B cell (primary cell): Measurements from ENCODE around the gene FXR2. TPM values are rescaled to one million over a fixed set of nuclear protein-coding genes. Genes with fewer than 3 reads are reported as not detected.

Experiments
- ATAC-seq: fragments of 200-7000 bp; cut with Tn5 transposase; one replicate; pipeline ENCODE4 v1.10.0; 2021; ENCODE audit warnings: low read depth, mild to moderate bottlenecking, moderate number of reproducible peaks, moderate library complexity
- CTCF ChIA-PET: fragments of 350-600 bp; sonication (Branson Sonifier 250); formaldehyde crosslinking; loops from one replicate; lab custom pipeline; 2021; ENCODE audit warnings: antibody characterized with exemption, inconsistent platforms; lab: Charles Lee
- POLR2A ChIA-PET: fragments of 350-600 bp; sonication (Branson Sonifier 250); formaldehyde crosslinking; loops from one replicate; lab custom pipeline; 2021; ENCODE audit warnings: antibody characterized with exemption; lab: Charles Lee
- DNase-seq: peaks from one replicate; pipeline ENCODE4 v3.0.0; 2013
- H2AFZ ChIP-seq: 2 replicates; pipeline ENCODE4 v1.6.1; 2012; ENCODE audit warnings: mild to moderate bottlenecking, low read depth, low read length; ENCODE audit not compliant: insufficient read depth, poor library complexity, severe bottlenecking
- H3K27ac ChIP-seq, 2 donors: 1 replicate in 1 of 2; 2 replicates in 1 of 2; pipeline ENCODE4 v1.5.1; 2012 to 2013; ENCODE audit warnings: low read length in 2 of 2, mild to moderate bottlenecking in 2 of 2, moderate library complexity in 1 of 2
- H3K27me3 ChIP-seq, 4 experiments: fragments of 200-600 bp in 1 of 4; sonication (generic) in 1 of 4; replicated peaks in 1 of 4; 1 replicate in 2 of 4; 2 replicates in 2 of 4; pipeline versions ENCODE4 v1.6.1 to v1.7.0; 2013 to 2016; ENCODE audit warnings: low read length in 3 of 4, mild to moderate bottlenecking in 2 of 4, mixed read lengths in 1 of 4, moderate library complexity in 1 of 4; ENCODE audit not compliant: insufficient read depth in 4 of 4, control insufficient read depth in 3 of 4; ENCODE audit errors: control extremely low read depth in 1 of 4
- H3K36me3 ChIP-seq, 2 experiments: replicated peaks in 1 of 2; 1 replicate in 1 of 2; 2 replicates in 1 of 2; pipeline versions ENCODE4 v1.6.1 to v1.7.1; 2013; ENCODE audit warnings: low read length in 1 of 2; ENCODE audit not compliant: insufficient read depth in 2 of 2, control insufficient read depth in 1 of 2; ENCODE audit errors: control extremely low read depth in 1 of 2, extremely low read depth in 1 of 2
- H3K4me1 ChIP-seq, 2 donors: fragments of 200-600 bp in 1 of 2; sonication (generic) in 1 of 2; 1 replicate in 1 of 2; 2 replicates in 1 of 2; pipeline versions ENCODE4 v1.5.1 to v1.6.1; 2013 to 2017; ENCODE audit warnings: low read length in 2 of 2; ENCODE audit not compliant: control insufficient read depth in 2 of 2, insufficient read depth in 2 of 2
- H3K4me2 ChIP-seq: replicated peaks from 2 replicates; pipeline ENCODE3; 2012; ENCODE audit warnings: mild to moderate bottlenecking, low read depth, low read length; ENCODE audit not compliant: poor library complexity, severe bottlenecking
- H3K4me3 ChIP-seq, 5 experiments: fragments of 200-600 bp in 1 of 5; sonication (generic) in 1 of 5; 1 replicate in 3 of 5; 2 replicates in 2 of 5; pipeline versions ENCODE4 v1.5.1 to v1.7.0; 2011 to 2016; ENCODE audit warnings: low read length in 4 of 5, mild to moderate bottlenecking in 4 of 5, low read depth in 2 of 5, control low read depth in 1 of 5, moderate library complexity in 1 of 5; ENCODE audit not compliant: insufficient read depth in 1 of 5; ENCODE audit errors: control extremely low read depth in 1 of 5, extremely low read depth in 1 of 5
- H3K79me2 ChIP-seq: fragments of 200-600 bp; sonication (generic); one replicate; pipeline ENCODE4 v1.6.0; 2016; ENCODE audit warnings: low read length; ENCODE audit not compliant: control insufficient read depth, insufficient read depth
- H3K9ac ChIP-seq: fragments of 200-600 bp; sonication (generic); 2 replicates; pipeline ENCODE4 v1.6.1; 2017; ENCODE audit warnings: mild to moderate bottlenecking, low read length, moderate library complexity
- H3K9me3 ChIP-seq, 3 donors: one replicate each; pipeline versions ENCODE4 v1.6.1 to v1.7.1; 2013; ENCODE audit warnings: low read length in 2 of 3; ENCODE audit not compliant: control insufficient read depth in 2 of 3, insufficient read depth in 1 of 3; ENCODE audit errors: control extremely low read depth in 1 of 3
- H4K20me1 ChIP-seq: 2 replicates; pipeline ENCODE4 v1.6.0; 2012; ENCODE audit warnings: mild to moderate bottlenecking, low read length; ENCODE audit not compliant: insufficient read depth, control insufficient read depth, poor library complexity, severe bottlenecking
- H3K27ac Mint-ChIP-seq: one replicate; pipeline ENCODE4 v1.8.0; 2021; ENCODE audit warnings: mixed read lengths
- H3K27me3 Mint-ChIP-seq: one replicate; pipeline ENCODE4 v1.8.0; 2021; ENCODE audit warnings: mixed read lengths
- H3K4me1 Mint-ChIP-seq: one replicate; pipeline ENCODE4 v1.8.0; 2021; ENCODE audit warnings: mixed read lengths
- H3K4me3 Mint-ChIP-seq: one replicate; pipeline ENCODE4 v1.8.0; 2021; ENCODE audit warnings: mixed read lengths
- H3K9me3 Mint-ChIP-seq: one replicate; pipeline ENCODE4 v1.8.0; 2022; ENCODE audit warnings: mixed read lengths; ENCODE audit not compliant: insufficient read depth
- EZH2 ChIP-seq: IDR thresholded peaks from 2 replicates; pipeline ENCODE4 v1.6.1; 2012; ENCODE audit warnings: borderline replicate concordance, low read depth, mild to moderate bottlenecking, moderate library complexity, low read length; ENCODE audit not compliant: insufficient read depth, poor library complexity, severe bottlenecking
- WGBS: methylation state at CpG from one replicate; pipeline ENCODE4 v1.1.5; 2013; ENCODE audit warnings: missing lambda C conversion rate; ENCODE audit not compliant: insufficient coverage; 5-methylcytosine and 5-hydroxymethylcytosine counted together
- intact Hi-C: fragments of 100-400 bp; cut with micrococcal nuclease; formaldehyde crosslinking; loops from one replicate; pipeline ENCODE4 v1.10.0; 2022
- polyA plus RNA-seq: library from polyadenylated mRNA; depleted of rRNA; stranded (reverse); fragments of >200 nt; gene quantifications from 2 replicates; pipeline ENCODE4 v1.2.3, GENCODE V29; 2012
- total RNA-seq, 2 donors: library from RNA; stranded (reverse); fragments of 120-200 nt in 1 of 2; gene quantifications; 1 replicate in 1 of 2; 2 replicates in 1 of 2; pipeline versions ENCODE4 v1.2.3 to v1.2.4, GENCODE V29; 2013 to 2022
- TF ChIP-seq, protein P1 (sequence below): fragments of 200-600 bp; IDR thresholded peaks from one replicate; pipeline ENCODE4 v1.8.0; 2022; ENCODE audit warnings: antibody characterized with exemption, mild to moderate bottlenecking

The FXR2 gene
- total and polyA plus RNA-seq, 2 donors (not counting 1 experiment from before 2014, with no cell fraction given): 37.2 to 45.8 TPM

DNA sequence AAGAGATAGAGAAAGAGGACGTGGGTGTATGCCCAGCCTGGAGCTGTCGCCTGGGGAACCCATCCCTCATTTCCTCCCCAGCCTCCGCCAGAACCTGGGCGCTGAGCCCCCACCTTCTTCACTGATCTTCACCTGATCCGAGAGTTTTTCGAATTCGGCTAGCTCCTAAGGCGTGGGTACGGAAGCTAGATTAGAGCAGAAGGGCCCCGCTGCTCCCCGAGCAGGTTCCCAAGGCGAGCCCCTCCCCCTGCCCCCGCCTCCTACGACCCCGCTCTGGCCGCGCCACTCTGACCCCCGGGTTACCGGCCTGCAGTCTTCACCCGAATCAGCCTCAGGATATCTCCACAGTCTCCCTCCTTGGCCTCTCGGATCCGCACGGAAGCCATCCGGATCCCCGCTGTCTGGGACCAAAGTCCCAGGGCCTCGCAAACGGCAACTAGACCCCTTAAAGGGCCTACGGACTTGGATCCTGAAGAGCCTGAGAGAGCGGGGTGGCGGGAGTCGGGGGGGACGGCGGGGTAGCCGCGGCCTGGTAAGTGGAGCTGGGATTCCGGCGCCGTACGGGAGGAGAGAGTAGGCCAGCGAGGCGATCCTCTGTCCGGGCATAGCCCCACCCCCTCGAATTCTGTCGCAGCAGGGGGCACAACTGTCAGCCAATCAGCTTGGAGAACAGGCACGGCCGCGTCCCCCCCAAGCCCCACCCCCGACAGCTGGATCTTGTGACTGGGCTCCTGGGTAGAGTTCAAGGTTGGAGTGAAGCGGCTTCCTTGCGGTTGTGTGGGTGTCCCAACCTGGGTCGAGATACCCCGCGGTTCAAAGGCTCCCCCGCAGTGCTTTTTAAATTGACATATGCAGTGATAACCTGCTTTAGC, 12.8 kb upstream of the FXR2 start, which contains the start of gene SAT2:
Gene SAT2, minus strand, starts transcription at position 572 of the 872 bp plus-strand sequence. Its CDS starts 186 bp downstream, at position 386.
- Histone ChIP-seq H3K9me3 (no peaks in the 10 kb centered on the region), H4K20me1 (no peaks in the 10 kb centered on the region), H2AFZ (peak within 1 kb of the TSS; percentile 89), H3K4me1 (peaks cover 6 to 14% of the 10 kb centered on the region in 2 donors), H3K36me3 (no peaks in the 10 kb centered on the region), H3K27me3 (no peaks in the 10 kb centered on the region), H3K4me2 (peak within 1 kb of the TSS; percentile 85), H3K9ac (peak within 1 kb of the TSS; percentile 96), H3K4me3 (peak within 1 kb of the TSS; percentile 55 to 97 (median 89)), H3K27ac (peak within 1 kb of the TSS; percentile 79 to 88), H3K79me2 (peaks cover 11% of the 10 kb centered on the region)
- CTCF ChIA-PET: interaction anchor here (0.6 to 2.4 kb wide), 8 partner anchors 10 to 672 kb away, joined by 3 to 29 read pairs (median 4); partner anchors contain the start of genes FXR2, TP53 and WRAP53
- DNase-seq (peak; percentile 92), ATAC-seq (peak; percentile 99)
- H3K27ac Mint-ChIP-seq: peak within 1 kb of the TSS; percentile 92
- intact Hi-C loops: loop anchor here (1.0 kb wide), 3 partner anchors 12 to 59 kb away; partner anchors contain the start of gene ATP1B2
- no peaks in the 10 kb centered on the region for H3K27me3 Mint-ChIP-seq
- under 1% methylated on average over 47 of the region's 54 CpGs for WGBS
- peak within 1 kb of the TSS; percentile 93 for H3K4me3 Mint-ChIP-seq
- peaks cover 17% of the 10 kb centered on the region for H3K4me1 Mint-ChIP-seq
- TF ChIP-seq EZH2: no peak
- TF ChIP-seq, protein P1, sequence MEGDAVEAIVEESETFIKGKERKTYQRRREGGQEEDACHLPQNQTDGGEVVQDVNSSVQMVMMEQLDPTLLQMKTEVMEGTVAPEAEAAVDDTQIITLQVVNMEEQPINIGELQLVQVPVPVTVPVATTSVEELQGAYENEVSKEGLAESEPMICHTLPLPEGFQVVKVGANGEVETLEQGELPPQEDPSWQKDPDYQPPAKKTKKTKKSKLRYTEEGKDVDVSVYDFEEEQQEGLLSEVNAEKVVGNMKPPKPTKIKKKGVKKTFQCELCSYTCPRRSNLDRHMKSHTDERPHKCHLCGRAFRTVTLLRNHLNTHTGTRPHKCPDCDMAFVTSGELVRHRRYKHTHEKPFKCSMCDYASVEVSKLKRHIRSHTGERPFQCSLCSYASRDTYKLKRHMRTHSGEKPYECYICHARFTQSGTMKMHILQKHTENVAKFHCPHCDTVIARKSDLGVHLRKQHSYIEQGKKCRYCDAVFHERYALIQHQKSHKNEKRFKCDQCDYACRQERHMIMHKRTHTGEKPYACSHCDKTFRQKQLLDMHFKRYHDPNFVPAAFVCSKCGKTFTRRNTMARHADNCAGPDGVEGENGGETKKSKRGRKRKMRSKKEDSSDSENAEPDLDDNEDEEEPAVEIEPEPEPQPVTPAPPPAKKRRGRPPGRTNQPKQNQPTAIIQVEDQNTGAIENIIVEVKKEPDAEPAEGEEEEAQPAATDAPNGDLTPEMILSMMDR: no peak
- H3K9me3 Mint-ChIP-seq: no peaks in the 10 kb centered on the region
- POLR2A ChIA-PET: interaction anchor here (0.6 to 2.0 kb wide), 12 partner anchors 13 to 541 kb away, joined by 3 to 18 read pairs (median 4); partner anchors contain the start of genes ATP1B2, CTDNEP1, ELP5 and FXR2
